Caco-2 (cell line): ENCODE measurements around the gene RFX2. TPM values are rescaled to one million over a fixed set of nuclear protein-coding genes. Genes with fewer than 3 reads are reported as not detected.

Source experiments
- BruUV-seq: library from RNA; stranded (reverse); fragments of 400-500 nt; replicated peaks from 2 replicates; lab custom pipeline; 2021; lab: Mats Ljungman, UMichigan
- CTCF ChIA-PET: fragments of 300-600 bp; sonication (Branson Sonifier 250); formaldehyde crosslinking; loops from one replicate; lab custom pipeline; 2022; ENCODE audit warnings: antibody characterized with exemption; lab: Charles Lee
- POLR2A ChIA-PET: fragments of 300-600 bp; sonication (Branson Sonifier 250); formaldehyde crosslinking; loops from one replicate; lab custom pipeline; 2022; ENCODE audit warnings: antibody characterized with exemption; lab: Charles Lee
- DNase-seq, 2 experiments: peaks; one replicate each; pipeline versions ENCODE4 v3.0.0 to v3.0.0-alpha.2; 2020 to 2022
- H3K27me3 ChIP-seq: replicated peaks from 2 replicates; pipeline ENCODE4 v1.6.0; 2011; ENCODE audit warnings: low read length; ENCODE audit not compliant: control insufficient read depth, insufficient read depth
- H3K36me3 ChIP-seq: 2 replicates; pipeline ENCODE4 v1.5.1; 2011; ENCODE audit warnings: low read length; ENCODE audit not compliant: control insufficient read depth, insufficient read depth
- H3K4me1 ChIP-seq: fragments of 250-450 bp; sonication (Bioruptor Pico); 2 replicates; pipeline ENCODE4 v1.5.1; 2020; ENCODE audit warnings: mild to moderate bottlenecking
- H3K4me3 ChIP-seq: 2 replicates; pipeline ENCODE4 v1.5.1; 2011; ENCODE audit warnings: low read depth, mild to moderate bottlenecking, control low read depth, low read length
- H3K9me3 ChIP-seq: fragments of 250-450 bp; sonication (Bioruptor Pico); 2 replicates; pipeline ENCODE4 v1.5.1; 2020; ENCODE audit warnings: mild to moderate bottlenecking, moderate library complexity
- H3K27ac Mint-ChIP-seq: one replicate; pipeline ENCODE4 v1.8.0; 2022; ENCODE audit warnings: mixed read lengths; ENCODE audit not compliant: unreplicated experiment
- H3K27me3 Mint-ChIP-seq: one replicate; pipeline ENCODE4 v1.8.0; 2022; ENCODE audit warnings: mixed read lengths; ENCODE audit not compliant: insufficient read depth, unreplicated experiment
- H3K36me3 Mint-ChIP-seq: one replicate; pipeline ENCODE4 v1.8.0; 2022; ENCODE audit warnings: mild to moderate bottlenecking, mixed read lengths; ENCODE audit not compliant: insufficient read depth, unreplicated experiment
- H3K4me1 Mint-ChIP-seq: one replicate; pipeline ENCODE4 v1.8.0; 2022; ENCODE audit warnings: low read depth, mixed read lengths; ENCODE audit not compliant: unreplicated experiment
- H3K4me3 Mint-ChIP-seq: one replicate; pipeline ENCODE4 v1.8.0; 2022; ENCODE audit warnings: mild to moderate bottlenecking, moderate library complexity, mixed read lengths; ENCODE audit not compliant: unreplicated experiment
- H3K9me3 Mint-ChIP-seq: one replicate; pipeline ENCODE4 v1.8.0; 2022; ENCODE audit warnings: mixed read lengths; ENCODE audit not compliant: unreplicated experiment
- intact Hi-C: fragments of 100-400 bp; cut with micrococcal nuclease; formaldehyde crosslinking; loops from one replicate; pipeline ENCODE4 v1.10.0; 2022; ENCODE audit not compliant: unreplicated experiment
- total RNA-seq: library from RNA; stranded (reverse); gene quantifications from 2 replicates; pipeline ENCODE4 v1.2.3, GENCODE V29; 2022
- TF ChIP-seq, protein P1 (sequence below), 2 experiments: fragments of 200-600 bp in 1 of 2; IDR thresholded peaks; 1 replicate in 1 of 2; 2 replicates in 1 of 2; pipeline versions ENCODE4 v1.5.1 to v1.8.0; 2011 to 2022; ENCODE audit warnings: antibody characterized with exemption in 1 of 2, control low read depth in 1 of 2, inconsistent platforms in 1 of 2, low read depth in 1 of 2, low read length in 1 of 2, mild to moderate bottlenecking in 1 of 2, moderate library complexity in 1 of 2; ENCODE audit not compliant: insufficient read depth in 1 of 2, severe bottlenecking in 1 of 2, unreplicated experiment in 1 of 2

Gene RFX2
- total RNA-seq, 1 experiment from 2014 or later, result 9.3 TPM

DNA sequence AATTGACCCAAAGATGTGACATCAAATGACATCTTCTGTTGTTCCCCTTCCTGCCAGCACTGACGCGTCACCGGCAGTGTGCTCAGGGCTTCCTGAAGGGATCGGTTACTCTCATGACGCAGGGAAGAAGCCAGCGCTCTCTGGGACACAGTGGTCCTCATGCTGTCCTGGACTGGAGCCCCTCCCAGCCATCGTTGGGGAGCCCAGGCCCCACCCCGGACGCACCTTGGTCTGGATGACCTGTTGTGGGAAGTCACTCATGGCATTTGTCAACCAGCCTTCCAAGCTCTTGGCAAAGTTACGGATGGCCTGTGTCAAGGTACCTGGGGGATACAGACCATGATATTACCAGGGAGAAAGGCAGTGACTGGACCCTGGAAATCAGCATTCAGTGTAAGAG is 106.3 kb downstream of the RFX2 start:
- H3K36me3 Mint-ChIP-seq, result peaks cover 5% of the 10 kb centered on the region
- DNase-seq, result no peak
- H3K4me1 Mint-ChIP-seq, result no peaks in the 10 kb centered on the region
- no peaks in the 10 kb centered on the region for H3K27me3 ChIP-seq
- POLR2A ChIA-PET, result no interaction called here
- no peak overlapping the region for H3K27ac Mint-ChIP-seq
- H3K9me3 Mint-ChIP-seq, result no peaks in the 10 kb centered on the region
- no peak overlapping the region for H3K4me3 Mint-ChIP-seq
- TF ChIP-seq, protein P1, sequence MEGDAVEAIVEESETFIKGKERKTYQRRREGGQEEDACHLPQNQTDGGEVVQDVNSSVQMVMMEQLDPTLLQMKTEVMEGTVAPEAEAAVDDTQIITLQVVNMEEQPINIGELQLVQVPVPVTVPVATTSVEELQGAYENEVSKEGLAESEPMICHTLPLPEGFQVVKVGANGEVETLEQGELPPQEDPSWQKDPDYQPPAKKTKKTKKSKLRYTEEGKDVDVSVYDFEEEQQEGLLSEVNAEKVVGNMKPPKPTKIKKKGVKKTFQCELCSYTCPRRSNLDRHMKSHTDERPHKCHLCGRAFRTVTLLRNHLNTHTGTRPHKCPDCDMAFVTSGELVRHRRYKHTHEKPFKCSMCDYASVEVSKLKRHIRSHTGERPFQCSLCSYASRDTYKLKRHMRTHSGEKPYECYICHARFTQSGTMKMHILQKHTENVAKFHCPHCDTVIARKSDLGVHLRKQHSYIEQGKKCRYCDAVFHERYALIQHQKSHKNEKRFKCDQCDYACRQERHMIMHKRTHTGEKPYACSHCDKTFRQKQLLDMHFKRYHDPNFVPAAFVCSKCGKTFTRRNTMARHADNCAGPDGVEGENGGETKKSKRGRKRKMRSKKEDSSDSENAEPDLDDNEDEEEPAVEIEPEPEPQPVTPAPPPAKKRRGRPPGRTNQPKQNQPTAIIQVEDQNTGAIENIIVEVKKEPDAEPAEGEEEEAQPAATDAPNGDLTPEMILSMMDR (IDR thresholded peaks at IDR 0.05; ENCODE audit: insufficient read depth in 1 of 2, low read depth in 1 of 2, low read length in 1 of 2, severe bottlenecking in 1 of 2, unreplicated experiment in 1 of 2), result no peak
- H3K27me3 Mint-ChIP-seq, result no peaks in the 10 kb centered on the region
- H3K9me3 ChIP-seq, result no peaks in the 10 kb centered on the region
- H3K36me3 ChIP-seq, result no peaks in the 10 kb centered on the region
- H3K4me1 ChIP-seq, result no peaks in the 10 kb centered on the region
- H3K4me3 ChIP-seq, result no peak overlapping the region
- CTCF ChIA-PET, result no interaction called here
- intact Hi-C loops, result no loop called here
- no TSS peak for BruUV-seq

DNA sequence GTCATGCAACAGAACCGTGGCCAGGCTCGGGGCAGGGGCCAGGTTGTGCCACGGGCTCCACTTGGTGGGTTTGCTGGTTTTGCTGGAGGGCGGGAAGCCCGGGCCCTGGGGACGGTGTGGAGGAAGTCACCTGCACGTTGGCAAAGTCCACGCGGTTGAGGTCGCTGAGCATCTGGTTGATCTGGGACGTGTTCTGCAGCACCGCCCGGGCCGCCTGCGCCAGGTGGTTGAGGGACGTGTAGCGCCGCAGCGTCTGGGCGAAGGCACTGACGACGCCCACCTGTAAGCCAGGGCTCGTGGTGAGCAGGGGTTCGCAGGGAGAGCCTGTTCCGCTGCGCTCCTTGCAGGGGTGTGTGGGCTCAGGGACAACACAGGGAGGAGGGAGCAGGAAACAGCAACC is 107.7 kb downstream of the RFX2 start:
- DNase-seq, result no peak
- ChIA-PET CTCF (no interaction called here), POLR2A (no interaction called here)
- TF ChIP-seq, protein P1 (IDR thresholded peaks at IDR 0.05; ENCODE audit: insufficient read depth in 1 of 2, low read depth in 1 of 2, low read length in 1 of 2, severe bottlenecking in 1 of 2, unreplicated experiment in 1 of 2), result no peak
- no peaks in the 10 kb centered on the region for H3K4me1 ChIP-seq
- Mint-ChIP-seq H3K36me3 (peaks cover 5% of the 10 kb centered on the region), H3K27ac (no peak overlapping the region), H3K4me1 (no peaks in the 10 kb centered on the region), H3K27me3 (no peaks in the 10 kb centered on the region), H3K4me3 (no peak overlapping the region), H3K9me3 (no peaks in the 10 kb centered on the region)
- H3K27me3 ChIP-seq, result no peaks in the 10 kb centered on the region
- H3K4me3 ChIP-seq, result no peak overlapping the region
- intact Hi-C loops, result no loop called here
- H3K36me3 ChIP-seq, result no peaks in the 10 kb centered on the region
- H3K9me3 ChIP-seq, result no peaks in the 10 kb centered on the region
- BruUV-seq, result no TSS peak

GRCh38 chr19:6000228-6000847 is 110.0 kb downstream of the RFX2 start:
- Mint-ChIP-seq H3K9me3 (no peaks in the 10 kb centered on the region), H3K27me3 (no peaks in the 10 kb centered on the region), H3K4me1 (no peaks in the 10 kb centered on the region), H3K36me3 (peaks cover 5% of the 10 kb centered on the region), H3K4me3 (no peak overlapping the region), H3K27ac (no peak overlapping the region)
- CTCF ChIA-PET, result no interaction called here
- Histone ChIP-seq H3K9me3 (no peaks in the 10 kb centered on the region), H3K36me3 (no peaks in the 10 kb centered on the region), H3K4me1 (no peaks in the 10 kb centered on the region), H3K27me3 (no peaks in the 10 kb centered on the region), H3K4me3 (no peak overlapping the region)
- intact Hi-C loops, result no loop called here
- no TSS peak for BruUV-seq
- TF ChIP-seq, protein P1 (IDR thresholded peaks at IDR 0.05; ENCODE audit: insufficient read depth in 1 of 2, low read depth in 1 of 2, low read length in 1 of 2, severe bottlenecking in 1 of 2, unreplicated experiment in 1 of 2), result no peak
- POLR2A ChIA-PET, result no interaction called here
- no peak for DNase-seq
